H9 (cell line): ENCODE results near the gene PAGR1. TPM values are rescaled to one million over a fixed set of nuclear protein-coding genes. Genes with fewer than 3 reads are reported as not detected.
A peak's percentile ranks its signal among the peaks of the same experiment; 100 is the strongest.
"Not testable (repeated sequence)": the region's sequence is repeated elsewhere in the genome, so short reads cannot be mapped to it uniquely, and the experiment has no call there.

Source experiments
- DNase-seq: peaks from one replicate; pipeline ENCODE4 v3.0.0-alpha.2; 2017
- H2AFZ ChIP-seq: one replicate; pipeline ENCODE4 v1.6.1; 2013; ENCODE audit warnings: mild to moderate bottlenecking, low read length, control low read depth, moderate library complexity
- H2AK5ac ChIP-seq: 2 replicates; pipeline ENCODE4 v1.6.1; 2013; ENCODE audit warnings: low read length, control low read depth, mixed read lengths; ENCODE audit not compliant: insufficient read length
- H2BK120ac ChIP-seq: one replicate; pipeline ENCODE4 v1.6.1; 2013; ENCODE audit warnings: low read depth, mild to moderate bottlenecking, low read length, control low read depth, inconsistent platforms; ENCODE audit not compliant: poor library complexity, severe bottlenecking
- H2BK12ac ChIP-seq: 2 replicates; pipeline ENCODE4 v1.6.1; 2013; ENCODE audit warnings: low read length, control low read depth, mixed read lengths, low read depth; ENCODE audit not compliant: insufficient read length
- H2BK15ac ChIP-seq: 2 replicates; pipeline ENCODE4 v1.6.1; 2013; ENCODE audit warnings: low read depth, low read length, control low read depth
- H2BK20ac ChIP-seq: one replicate; pipeline ENCODE4 v1.6.1; 2013; ENCODE audit warnings: low read depth, mild to moderate bottlenecking, low read length, control low read depth, inconsistent platforms; ENCODE audit not compliant: poor library complexity, severe bottlenecking
- H2BK5ac ChIP-seq: 2 replicates; pipeline ENCODE4 v1.6.1; 2013; ENCODE audit warnings: low read length, control low read depth, mixed read lengths; ENCODE audit not compliant: insufficient read length
- H3K14ac ChIP-seq: 2 replicates; pipeline ENCODE4 v1.6.1; 2013; ENCODE audit warnings: low read length, control low read depth; ENCODE audit not compliant: insufficient read depth
- H3K18ac ChIP-seq: 2 replicates; pipeline ENCODE4 v1.6.1; 2013; ENCODE audit warnings: low read depth, mild to moderate bottlenecking, mixed read lengths, low read length, control low read depth; ENCODE audit not compliant: insufficient read length
- H3K23ac ChIP-seq: 2 replicates; pipeline ENCODE4 v1.6.1; 2013; ENCODE audit warnings: low read length, control low read depth, mixed read lengths, low read depth; ENCODE audit not compliant: insufficient read length
- H3K23me2 ChIP-seq: 2 replicates; pipeline ENCODE4 v1.6.1; 2013; ENCODE audit warnings: low read depth, mild to moderate bottlenecking, mixed read lengths, low read length, control low read depth; ENCODE audit not compliant: insufficient read length, poor library complexity, severe bottlenecking
- H3K27ac ChIP-seq: 2 replicates; pipeline ENCODE4 v1.5.1; 2013; ENCODE audit warnings: low read length, control low read depth, mixed read lengths, low read depth; ENCODE audit not compliant: insufficient read length
- H3K27me3 ChIP-seq: 2 replicates; pipeline ENCODE4 v1.6.1; 2013; ENCODE audit warnings: low read length, control low read depth, inconsistent platforms; ENCODE audit not compliant: insufficient read depth
- H3K4ac ChIP-seq: 2 replicates; pipeline ENCODE4 v1.6.1; 2013; ENCODE audit warnings: low read depth, mild to moderate bottlenecking, control low read depth, inconsistent platforms, low read length, moderate library complexity
- H3K4me1 ChIP-seq: 2 replicates; pipeline ENCODE4 v1.6.1; 2013; ENCODE audit warnings: low read length, control low read depth, inconsistent platforms; ENCODE audit not compliant: insufficient read depth
- H3K4me2 ChIP-seq: 2 replicates; pipeline ENCODE4 v1.6.1; 2013; ENCODE audit warnings: low read length, control low read depth, mixed read lengths; ENCODE audit not compliant: insufficient read length, insufficient read depth
- H3K56ac ChIP-seq: 2 replicates; pipeline ENCODE4 v1.6.1; 2013; ENCODE audit warnings: low read depth, mild to moderate bottlenecking, mixed read lengths, low read length, control low read depth; ENCODE audit not compliant: insufficient read length
- H3K79me1 ChIP-seq: 2 replicates; pipeline ENCODE4 v1.6.1; 2013; ENCODE audit warnings: low read depth, mild to moderate bottlenecking, moderate library complexity, low read length, control low read depth, inconsistent platforms; ENCODE audit not compliant: insufficient read depth, poor library complexity, severe bottlenecking
- H3K79me2 ChIP-seq: 2 replicates; pipeline ENCODE4 v1.6.1; 2013; ENCODE audit warnings: low read length, control low read depth, inconsistent platforms; ENCODE audit not compliant: insufficient read depth
- H3K9ac ChIP-seq: 2 replicates; pipeline ENCODE4 v1.6.1; 2013; ENCODE audit warnings: low read length, control low read depth, mixed read lengths; ENCODE audit not compliant: insufficient read length; ENCODE audit errors: extremely low read depth
- H3K9me3 ChIP-seq: one replicate; pipeline ENCODE4 v1.6.1; 2013; ENCODE audit warnings: low read depth, low read length, inconsistent platforms; ENCODE audit not compliant: control insufficient read depth
- H3T11ph ChIP-seq: one replicate; pipeline ENCODE4 v1.6.1; 2013; ENCODE audit warnings: mild to moderate bottlenecking, low read length, control low read depth, inconsistent platforms
- H4K20me1 ChIP-seq: one replicate; pipeline ENCODE4 v1.6.1; 2013; ENCODE audit not compliant: control insufficient read depth, insufficient read length, insufficient read depth
- H4K5ac ChIP-seq: 2 replicates; pipeline ENCODE4 v1.6.1; 2013; ENCODE audit warnings: low read depth, mild to moderate bottlenecking, mixed read lengths, low read length, control low read depth; ENCODE audit not compliant: insufficient read length
- H4K8ac ChIP-seq: replicated peaks from 2 replicates; pipeline ENCODE4 v1.6.1; 2013; ENCODE audit warnings: low read length, control low read depth, mixed read lengths, low read depth; ENCODE audit not compliant: insufficient read length
- H4K91ac ChIP-seq: 2 replicates; pipeline ENCODE4 v1.6.1; 2013; ENCODE audit warnings: low read depth, mild to moderate bottlenecking, moderate library complexity, mixed read lengths, low read length, control low read depth; ENCODE audit not compliant: insufficient read length
- H3K27ac Mint-ChIP-seq, 3 experiments: 2 replicates in 2 of 3; 3 replicates in 1 of 3; pipeline ENCODE4 v1.8.0; 2020 to 2021; ENCODE audit warnings: mixed read lengths in 3 of 3, mild to moderate bottlenecking in 1 of 3, moderate library complexity in 1 of 3
- H3K27me3 Mint-ChIP-seq: 2 replicates; pipeline ENCODE4 v1.8.0; 2021; ENCODE audit warnings: low read depth, mild to moderate bottlenecking, moderate library complexity, mixed read lengths
- H3K36me3 Mint-ChIP-seq, 3 experiments: 2 replicates in 2 of 3; 3 replicates in 1 of 3; pipeline ENCODE4 v1.8.0; 2020 to 2021; ENCODE audit warnings: low read depth in 3 of 3, mixed read lengths in 3 of 3; ENCODE audit not compliant: insufficient read depth in 1 of 3
- H3K4me1 Mint-ChIP-seq, 2 experiments: 2 replicates each; pipeline ENCODE4 v1.8.0; 2020; ENCODE audit warnings: mixed read lengths in 2 of 2
- H3K4me3 Mint-ChIP-seq, 2 experiments: 2 replicates in 1 of 2; 3 replicates in 1 of 2; pipeline ENCODE4 v1.8.0; 2020 to 2021; ENCODE audit warnings: mild to moderate bottlenecking in 2 of 2, mixed read lengths in 2 of 2, moderate library complexity in 1 of 2
- H3K9me3 Mint-ChIP-seq, 2 experiments: 2 replicates in 1 of 2; 3 replicates in 1 of 2; pipeline ENCODE4 v1.8.0; 2020; ENCODE audit warnings: mild to moderate bottlenecking in 2 of 2, mixed read lengths in 2 of 2, moderate library complexity in 1 of 2
- CTCF ChIP-seq: fragments of 200-600 bp; sonication (generic); conservative IDR thresholded peaks from 3 replicates; pipeline ENCODE4 v1.8.0; 2021; ENCODE audit warnings: antibody characterized with exemption, mild to moderate bottlenecking
- WGBS: extraction: QIAGEN DNeasy Blood & Tissue Kit; methylation state at CpG from one replicate; pipeline ENCODE4 v1.1.7; 2013; ENCODE audit warnings: missing lambda C conversion rate, low lambda C conversion rate, mixed read lengths; ENCODE audit not compliant: insufficient read length; ENCODE audit errors: extremely low coverage; 5-methylcytosine and 5-hydroxymethylcytosine counted together
- total RNA-seq: library from RNA; stranded (reverse); gene quantifications from 2 replicates; pipeline ENCODE4 v1.2.1, GENCODE V29; 2021

The PAGR1 gene
- total RNA-seq, 1 experiment from 2014 or later: 65.3 TPM

DNA sequence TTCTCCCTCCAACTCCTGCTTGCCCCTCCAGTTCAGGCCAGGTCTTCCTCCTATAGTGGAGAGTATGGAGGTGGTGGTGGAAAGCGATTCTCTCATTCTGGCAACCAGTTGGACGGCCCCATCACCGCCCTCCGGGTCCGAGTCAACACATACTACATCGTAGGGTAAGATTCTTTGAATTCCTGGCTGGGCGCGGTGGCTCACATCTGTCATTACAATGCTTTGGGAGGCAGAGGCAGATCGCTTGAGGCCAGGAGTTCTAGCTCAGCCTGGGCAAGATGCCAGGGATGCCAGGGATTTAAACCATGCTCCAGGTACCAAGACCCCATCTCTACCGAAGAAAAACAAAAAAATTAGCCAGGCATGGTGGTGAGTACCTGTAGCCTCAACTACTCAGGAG is 36.5 kb upstream of the PAGR1 start:
- Histone ChIP-seq H2BK15ac (no peak overlapping the region), H3K79me1 (no peaks in the 10 kb centered on the region), H3K9me3 (no peaks in the 10 kb centered on the region), H3K27ac (no peak overlapping the region), H3K9ac (no peak overlapping the region), H3K56ac (no peak overlapping the region), H3K23me2 (no peaks in the 10 kb centered on the region), H4K8ac (no peak overlapping the region), H2BK12ac (no peak overlapping the region), H3K14ac (no peak overlapping the region), H2BK20ac (no peak overlapping the region), H2AK5ac (no peak overlapping the region), H3T11ph (no peak overlapping the region), H3K27me3 (no peaks in the 10 kb centered on the region; the same call in 1 of the 2 replicates), H2BK120ac (no peak overlapping the region), H3K4ac (no peak overlapping the region), H3K23ac (no peak overlapping the region), H3K18ac (no peak overlapping the region), H3K79me2 (no peaks in the 10 kb centered on the region), H3K4me2 (no peak overlapping the region), H4K5ac (no peak overlapping the region), H2BK5ac (no peak overlapping the region), H4K91ac (no peak overlapping the region), H3K4me1 (no peaks in the 10 kb centered on the region), H4K20me1 (no peaks in the 10 kb centered on the region), H2AFZ (no peak overlapping the region)
- DNase-seq: peak; percentile 41
- H3K36me3 Mint-ChIP-seq: no peaks in the 10 kb centered on the region; a peak in 1 of 7 replicates
- WGBS: no CpG with 5 or more reads among the region's 10 CpGs
- H3K27ac Mint-ChIP-seq: no peak overlapping the region
- H3K9me3 Mint-ChIP-seq: peaks cover 0 to 2% of the 10 kb centered on the region in 2 experiments; a peak in 3 of 5 replicates
- no peak for TF ChIP-seq CTCF
- H3K4me1 Mint-ChIP-seq: peaks cover 24 to 30% of the 10 kb centered on the region in 2 experiments
- peaks cover 41% of the 10 kb centered on the region for H3K27me3 Mint-ChIP-seq
- no peak overlapping the region for H3K4me3 Mint-ChIP-seq

DNA sequence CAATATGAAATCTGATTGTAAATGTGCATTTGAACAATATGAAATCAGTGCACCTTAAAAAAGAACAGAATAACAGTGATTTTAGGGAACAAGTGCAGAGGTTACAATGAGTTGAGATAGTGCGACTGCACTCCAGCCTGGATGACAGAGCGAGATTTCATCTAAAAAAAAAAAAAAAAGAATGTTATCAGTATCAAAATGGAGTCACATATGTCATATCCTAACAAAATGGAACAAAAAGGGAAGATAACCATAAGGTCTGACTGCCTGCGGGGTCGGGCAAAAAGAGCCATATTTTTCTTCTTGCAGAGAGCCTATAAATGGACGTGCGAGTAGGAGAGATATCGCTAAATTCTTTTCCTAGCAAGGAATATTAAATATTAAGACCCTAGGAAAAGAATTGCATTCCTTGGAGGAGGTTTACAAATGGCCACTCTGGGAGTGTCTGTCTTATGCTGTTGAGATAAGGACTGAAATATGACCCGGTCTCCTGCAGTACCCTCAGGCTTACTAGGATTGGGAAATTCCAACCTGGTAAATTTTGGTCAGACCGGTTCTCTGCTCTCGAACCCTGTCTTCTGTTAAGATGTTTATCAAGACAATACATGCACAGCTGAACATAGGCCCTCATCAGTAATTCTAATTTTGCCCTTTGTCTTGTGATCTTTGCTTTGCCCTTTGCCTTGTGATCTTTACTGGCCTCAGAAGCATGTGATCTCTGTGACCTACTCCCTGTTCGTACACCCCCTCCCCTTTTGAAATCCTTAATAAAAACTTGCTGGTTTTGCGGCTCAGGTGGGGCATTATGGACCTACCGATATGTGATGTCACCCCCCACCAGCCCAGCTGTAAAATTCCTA is 32.6 kb upstream of the PAGR1 start:
- H2BK20ac ChIP-seq, H2BK120ac ChIP-seq, H2BK15ac ChIP-seq, H2BK12ac ChIP-seq, H3K9me3 ChIP-seq, H3K14ac ChIP-seq, H3K79me1 ChIP-seq, H3K23ac ChIP-seq, DNase-seq, H3K9me3 Mint-ChIP-seq, H4K91ac ChIP-seq, H3K56ac ChIP-seq, H3K4me1 ChIP-seq, H2AK5ac ChIP-seq, H3K27ac Mint-ChIP-seq, H3K36me3 Mint-ChIP-seq, H3T11ph ChIP-seq, H3K27ac ChIP-seq, H3K27me3 ChIP-seq, H3K79me2 ChIP-seq, H4K5ac ChIP-seq, H3K4ac ChIP-seq, H4K20me1 ChIP-seq, H2BK5ac ChIP-seq, H3K9ac ChIP-seq, H3K23me2 ChIP-seq, H4K8ac ChIP-seq, H3K18ac ChIP-seq, H3K4me2 ChIP-seq, H2AFZ ChIP-seq: not testable (repeated sequence)
- Mint-ChIP-seq H3K27me3 (peaks cover 50% of the 10 kb centered on the region), H3K4me3 (0 out of 5 replicates have a peak overlapping the region, but pooled peaks of 1 of the 2 experiments have one; percentile 13), H3K4me1 (peaks cover 27 to 30% of the 10 kb centered on the region in 2 experiments)
- no CpG with 5 or more reads among the region's 13 CpGs for WGBS
